SU-DHL-6 (cell line): ENCODE results near the gene BCAN.

Experiments used
- CTCF ChIP-seq: fragments of 200-600 bp; sonication (generic); IDR thresholded peaks from one replicate; pipeline ENCODE4 v1.5.1; 2017; ENCODE audit warnings: antibody characterized with exemption, mild to moderate bottlenecking, low read length, moderate library complexity; ENCODE audit not compliant: insufficient read depth, poor library complexity, severe bottlenecking
- EZH2phosphoT487 ChIP-seq: fragments of 200-600 bp; sonication (generic), shearing (Covaris generic); conservative IDR thresholded peaks from 2 replicates; pipeline ENCODE4 v1.6.1; 2018; ENCODE audit warnings: mild to moderate bottlenecking, antibody characterized with exemption, low read length, moderate library complexity, mixed read lengths

- TF ChIP-seq CTCF (no peak), EZH2phosphoT487 (no peak)
These were observed 39.5 kb downstream of the BCAN start for GRCh38 chr1:156681196-156681960.
